ENCODE results near the gene ZNF48.

The ZNF48 gene

GRCh38 chr16:30407102-30407803 is 12.0 kb downstream of the ZNF48 start, which contains the start of gene ZNF771:
TSS of gene ZNF771 (plus strand) at chr16:30407606. CDS start at chr16:30408054, 448 bp downstream.
- H3K4me3 ChIP-seq (ENCODE audit: low read depth, low read length, poor library complexity, severe bottlenecking): peak within 1 kb of the TSS; percentile 91
- no peaks in the 10 kb centered on the region for H4K20me1 ChIP-seq (ENCODE audit: insufficient read depth, low read length)
- TF ChIP-seq EZH2 (IDR thresholded peaks at IDR 0.05; ENCODE audit: borderline replicate concordance, low read length): no peak
- TF ChIP-seq, protein P1, sequence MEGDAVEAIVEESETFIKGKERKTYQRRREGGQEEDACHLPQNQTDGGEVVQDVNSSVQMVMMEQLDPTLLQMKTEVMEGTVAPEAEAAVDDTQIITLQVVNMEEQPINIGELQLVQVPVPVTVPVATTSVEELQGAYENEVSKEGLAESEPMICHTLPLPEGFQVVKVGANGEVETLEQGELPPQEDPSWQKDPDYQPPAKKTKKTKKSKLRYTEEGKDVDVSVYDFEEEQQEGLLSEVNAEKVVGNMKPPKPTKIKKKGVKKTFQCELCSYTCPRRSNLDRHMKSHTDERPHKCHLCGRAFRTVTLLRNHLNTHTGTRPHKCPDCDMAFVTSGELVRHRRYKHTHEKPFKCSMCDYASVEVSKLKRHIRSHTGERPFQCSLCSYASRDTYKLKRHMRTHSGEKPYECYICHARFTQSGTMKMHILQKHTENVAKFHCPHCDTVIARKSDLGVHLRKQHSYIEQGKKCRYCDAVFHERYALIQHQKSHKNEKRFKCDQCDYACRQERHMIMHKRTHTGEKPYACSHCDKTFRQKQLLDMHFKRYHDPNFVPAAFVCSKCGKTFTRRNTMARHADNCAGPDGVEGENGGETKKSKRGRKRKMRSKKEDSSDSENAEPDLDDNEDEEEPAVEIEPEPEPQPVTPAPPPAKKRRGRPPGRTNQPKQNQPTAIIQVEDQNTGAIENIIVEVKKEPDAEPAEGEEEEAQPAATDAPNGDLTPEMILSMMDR (IDR thresholded peaks at IDR 0.05; ENCODE audit: low read length): no peak
- H3K27me3 ChIP-seq (ENCODE audit: insufficient read depth, low read length): no peaks in the 10 kb centered on the region
- H3K9me3 ChIP-seq (ENCODE audit: low read length): no peaks in the 10 kb centered on the region
- no peak within 1 kb of the TSS for H2AFZ ChIP-seq (ENCODE audit: low read length)
- H3K9me2 ChIP-seq (ENCODE audit: low read depth, low read length): no peaks in the 10 kb centered on the region
- no peaks in the 10 kb centered on the region for H3F3A ChIP-seq (ENCODE audit: insufficient read depth, low read length)
- peaks cover 26% of the 10 kb centered on the region for H3K4me1 ChIP-seq (ENCODE audit: insufficient read depth, low read length, severe bottlenecking)
- H3K27ac ChIP-seq (ENCODE audit: low read depth, low read length, poor library complexity, severe bottlenecking): peak within 1 kb of the TSS; percentile 83
- no peaks in the 10 kb centered on the region for H3K79me2 ChIP-seq (ENCODE audit: insufficient read depth, low read length)
- H3K9ac ChIP-seq (ENCODE audit: low read length): peak within 1 kb of the TSS; percentile 81
- H3K4me2 ChIP-seq (ENCODE audit: low read length): peak within 1 kb of the TSS; percentile 66
- H3K36me3 ChIP-seq (ENCODE audit: insufficient read depth, low read length): peaks cover 19% of the 10 kb centered on the region

DNA sequence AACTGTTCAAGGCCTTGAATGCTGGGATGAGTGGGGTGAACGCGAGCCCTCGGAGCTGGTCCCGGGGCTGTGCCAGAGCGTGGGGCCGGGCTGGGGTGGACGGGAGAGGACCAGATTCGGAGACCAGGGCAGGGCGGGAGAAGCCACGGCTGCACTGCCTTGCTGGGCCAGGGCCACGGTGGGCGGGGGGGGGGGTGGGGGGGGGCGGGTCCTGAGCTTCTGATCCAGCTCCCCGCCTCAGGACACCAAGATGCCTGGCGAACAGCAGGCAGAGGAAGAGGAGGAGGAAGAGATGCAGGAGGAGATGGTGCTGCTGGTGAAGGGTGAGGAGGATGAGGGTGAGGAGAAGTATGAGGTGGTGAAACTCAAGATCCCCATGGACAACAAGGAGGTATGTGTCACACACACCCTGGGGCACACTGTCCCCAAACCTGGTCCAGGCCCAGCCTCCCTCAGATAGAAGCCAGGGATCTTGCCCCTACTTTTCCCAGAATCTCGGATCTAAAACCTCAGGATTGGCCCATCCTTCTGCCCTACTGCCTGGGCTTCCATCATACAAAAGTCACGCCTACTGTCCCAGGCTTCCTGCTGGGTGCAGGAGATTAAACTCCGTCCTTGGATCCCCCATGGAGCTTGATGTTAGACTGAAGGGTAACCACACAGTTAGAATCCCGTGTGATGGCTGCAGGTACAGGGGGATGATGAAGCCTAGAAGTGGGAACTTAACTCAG is 12.7 kb downstream of the ZNF48 start:
- TF ChIP-seq, protein P1 (IDR thresholded peaks at IDR 0.05; ENCODE audit: low read length): no peak
- no peak for TF ChIP-seq EZH2 (IDR thresholded peaks at IDR 0.05; ENCODE audit: borderline replicate concordance, low read length)
- H3K36me3 ChIP-seq (ENCODE audit: insufficient read depth, low read length): peaks cover 26% of the 10 kb centered on the region
- peaks cover 26% of the 10 kb centered on the region for H3K4me1 ChIP-seq (ENCODE audit: insufficient read depth, low read length, severe bottlenecking)
- H3K9me2 ChIP-seq (ENCODE audit: low read depth, low read length): no peaks in the 10 kb centered on the region
- peak overlapping the region; percentile 91 for H3K4me3 ChIP-seq (ENCODE audit: low read depth, low read length, poor library complexity, severe bottlenecking)
- peak overlapping the region; percentile 66 for H3K4me2 ChIP-seq (ENCODE audit: low read length)
- H2AFZ ChIP-seq (ENCODE audit: low read length): no peak overlapping the region
- no peaks in the 10 kb centered on the region for H3K79me2 ChIP-seq (ENCODE audit: insufficient read depth, low read length)
- H3F3A ChIP-seq (ENCODE audit: insufficient read depth, low read length): no peaks in the 10 kb centered on the region
- H3K9me3 ChIP-seq (ENCODE audit: low read length): no peaks in the 10 kb centered on the region
- H4K20me1 ChIP-seq (ENCODE audit: insufficient read depth, low read length): no peaks in the 10 kb centered on the region
- H3K27ac ChIP-seq (ENCODE audit: low read depth, low read length, poor library complexity, severe bottlenecking): peak overlapping the region; percentile 83
- no peaks in the 10 kb centered on the region for H3K27me3 ChIP-seq (ENCODE audit: insufficient read depth, low read length)
- peak overlapping the region; percentile 81 for H3K9ac ChIP-seq (ENCODE audit: low read length)

DNA sequence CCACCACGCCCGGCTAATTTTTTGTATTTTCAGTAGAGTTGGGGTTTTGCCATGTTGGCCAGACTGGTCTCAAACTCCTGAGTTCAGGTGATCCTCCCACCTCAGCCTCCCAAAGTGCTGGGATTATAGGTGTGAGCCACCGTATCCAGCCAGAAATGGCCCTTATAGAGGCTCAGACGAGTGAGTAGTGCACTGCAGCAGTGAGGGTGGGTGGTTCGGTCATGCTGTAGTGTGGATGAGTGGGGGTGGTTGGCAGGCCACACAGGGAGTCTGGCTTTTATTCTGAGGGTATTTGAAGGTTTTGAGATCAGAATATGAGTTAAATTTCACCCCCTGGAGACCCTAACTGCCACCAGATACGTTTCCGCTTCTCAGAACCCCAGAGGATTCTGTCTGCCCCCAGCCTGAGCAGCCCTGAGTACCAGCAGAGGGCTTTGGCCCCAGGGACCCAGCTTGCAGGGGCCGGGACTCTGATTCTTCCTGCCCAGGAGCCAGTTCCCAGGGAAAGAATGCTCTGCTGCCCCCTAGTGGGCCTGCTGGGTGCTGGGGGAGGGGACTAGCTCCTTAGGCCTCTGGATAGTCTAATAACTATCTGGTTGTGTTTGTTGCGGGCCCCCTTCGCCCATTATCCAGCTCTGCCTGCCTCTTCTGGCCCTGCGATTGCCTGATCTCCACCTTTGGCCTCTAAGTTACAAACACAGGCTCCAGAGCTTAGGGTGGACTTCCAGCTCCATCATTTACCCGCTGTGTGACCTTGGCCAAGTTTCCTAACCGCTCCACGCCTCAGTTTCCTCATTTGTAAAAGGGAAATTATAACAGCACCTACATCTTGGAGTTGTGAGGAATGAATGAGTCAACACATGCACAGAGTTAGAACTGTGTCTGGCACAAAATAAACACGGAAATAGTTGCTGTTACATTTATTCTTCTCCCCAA is 14.2 kb downstream of the ZNF48 start:
- Histone ChIP-seq H3K9ac (ENCODE audit: low read length) (peak overlapping the region; percentile 33; the same call in 1 of the 2 replicates), H3F3A (ENCODE audit: insufficient read depth, low read length) (no peaks in the 10 kb centered on the region), H4K20me1 (ENCODE audit: insufficient read depth, low read length) (no peaks in the 10 kb centered on the region), H3K36me3 (ENCODE audit: insufficient read depth, low read length) (peaks cover 41% of the 10 kb centered on the region; the same call in 1 of the 2 replicates), H3K4me3 (ENCODE audit: low read depth, low read length, poor library complexity, severe bottlenecking) (peak overlapping the region; percentile 31), H3K27ac (ENCODE audit: low read depth, low read length, poor library complexity, severe bottlenecking) (peak overlapping the region; percentile 83), H3K79me2 (ENCODE audit: insufficient read depth, low read length) (no peaks in the 10 kb centered on the region), H2AFZ (ENCODE audit: low read length) (no peak overlapping the region), H3K4me2 (ENCODE audit: low read length) (peak overlapping the region; percentile 66), H3K9me2 (ENCODE audit: low read depth, low read length) (no peaks in the 10 kb centered on the region), H3K4me1 (ENCODE audit: insufficient read depth, low read length, severe bottlenecking) (peaks cover 26% of the 10 kb centered on the region), H3K27me3 (ENCODE audit: insufficient read depth, low read length) (no peaks in the 10 kb centered on the region), H3K9me3 (ENCODE audit: low read length) (no peaks in the 10 kb centered on the region)
- TF ChIP-seq EZH2 (IDR thresholded peaks at IDR 0.05; ENCODE audit: borderline replicate concordance, low read length): no peak
- TF ChIP-seq, protein P1 (IDR thresholded peaks at IDR 0.05; ENCODE audit: low read length): peak; percentile 95
